Activated CD4-positive, alpha-beta T cell treated with anti-CD3 and anti-CD28 coated beads, Interleukin-2, amount 50 U/mL, for 24 hours (primary cell): ENCODE measurements around the gene MAST4.

Experiments used
- DNase-seq, 2 donors: peaks; one replicate each; pipeline ENCODE4 v3.0.0-alpha.2; 2020; ENCODE audit warnings: low read depth in 1 of 2, low spot score in 1 of 2

Gene MAST4

GRCh38 chr5:67059744-67060490 lies 463.7 kb downstream of the MAST4 start:
- no peak for DNase-seq

GRCh38 chr5:67061511-67061910 lies 465.3 kb downstream of the MAST4 start:
- no peak for DNase-seq

- DNase-seq = no peak
These were observed 466.9 kb downstream of the MAST4 start for GRCh38 chr5:67063055-67063454.

GRCh38 chr5:67063791-67064190 lies 467.6 kb downstream of the MAST4 start:
- DNase-seq = no peak

GRCh38 chr5:67065237-67065636 lies 469.0 kb downstream of the MAST4 start:
- DNase-seq = no peak

GRCh38 chr5:67065696-67066095 lies 469.5 kb downstream of the MAST4 start:
- DNase-seq = no peak

- no peak for DNase-seq
These were observed 470.6 kb downstream of the MAST4 start for GRCh38 chr5:67066815-67067214.

GRCh38 chr5:67073045-67073680 lies 477.0 kb downstream of the MAST4 start:
- DNase-seq = no peak

GRCh38 chr5:67077296-67077695 lies 481.1 kb downstream of the MAST4 start:
- DNase-seq = no peak

- no peak for DNase-seq
These were observed 485.1 kb downstream of the MAST4 start for GRCh38 chr5:67081261-67081660.

GRCh38 chr5:67082941-67083340 lies 486.7 kb downstream of the MAST4 start:
- no peak for DNase-seq

- DNase-seq = no peak
These were observed 489.4 kb downstream of the MAST4 start for GRCh38 chr5:67085616-67086015.

GRCh38 chr5:67089200-67089725 lies 493.1 kb downstream of the MAST4 start:
- no peak for DNase-seq

GRCh38 chr5:67090040-67090439 lies 493.8 kb downstream of the MAST4 start:
- no peak for DNase-seq

GRCh38 chr5:67090593-67090992 lies 494.4 kb downstream of the MAST4 start:
- no peak for DNase-seq

GRCh38 chr5:67092535-67092934 lies 496.3 kb downstream of the MAST4 start:
- no peak for DNase-seq

GRCh38 chr5:67093279-67093678 lies 497.1 kb downstream of the MAST4 start:
- DNase-seq = no peak

- DNase-seq = no peak
These were observed 498.5 kb downstream of the MAST4 start for GRCh38 chr5:67094476-67095300.

- DNase-seq = no peak
These were observed 499.4 kb downstream of the MAST4 start for GRCh38 chr5:67095346-67096171.

- no peak for DNase-seq
These were observed 502.5 kb downstream of the MAST4 start for GRCh38 chr5:67098656-67099055.

- no peak for DNase-seq
These were observed 504.1 kb downstream of the MAST4 start for GRCh38 chr5:67100301-67100700.
